ENCODE data around the gene CEACAM8. TPM values are rescaled to one million over a fixed set of nuclear protein-coding genes. Genes with fewer than 3 reads are reported as not detected.

Gene CEACAM8
- total RNA-seq, 1 experiment from 2014 or later, result not detected

GRCh38 chr19:42635233-42635539 is 40.5 kb upstream of the CEACAM8 start:
- Histone ChIP-seq H3K9ac (ENCODE audit: low read length) (no peak overlapping the region), H3K79me2 (ENCODE audit: insufficient read depth, low read length) (no peaks in the 10 kb centered on the region), H3K4me1 (ENCODE audit: control insufficient read depth in 1 of 2, insufficient read depth in 2 of 2, low read length in 2 of 2) (no peaks in the 10 kb centered on the region), H3K9me3 (ENCODE audit: control insufficient read depth in 1 of 2, insufficient read depth in 1 of 2, low read depth in 1 of 2, low read length in 2 of 2) (no peaks in the 10 kb centered on the region), H3K9me2 (ENCODE audit: insufficient read depth) (no peaks in the 10 kb centered on the region), H3K27ac (ENCODE audit: low read depth, low read length) (no peak overlapping the region), H3K4me2 (ENCODE audit: low read length) (no peak overlapping the region), H2AFZ (ENCODE audit: low read depth, low read length, poor library complexity, severe bottlenecking) (no peak overlapping the region), H3K27me3 (ENCODE audit: insufficient read depth, low read length) (no peaks in the 10 kb centered on the region), H3K4me3 (replicated peaks in 1 of 2; ENCODE audit: low read depth in 1 of 2, low read length in 2 of 2) (no peak overlapping the region), H4K20me1 (ENCODE audit: insufficient read depth) (no peaks in the 10 kb centered on the region), H3K36me3 (ENCODE audit: control insufficient read depth in 1 of 2, insufficient read depth in 2 of 2, low read length in 2 of 2) (no peaks in the 10 kb centered on the region)
- CTCF ChIA-PET, result interaction anchor here (0.7 to 2.6 kb wide), 19 partner anchors 9 to 198 kb away, joined by 3 to 11 read pairs (median 5); no protein-coding TSS in a partner anchor
- ATAC-seq, result peak; percentile 69
- RAD21 ChIA-PET (ENCODE audit: low non-redundant PET in 1 of 2, low total read pairs in 2 of 2, uncharacterized antibody in 2 of 2, unreplicated experiment in 2 of 2), result interaction anchor here (1.0 to 1.2 kb wide), 2 partner anchors 106 to 107 kb away, joined by 4 to 5 read pairs; no protein-coding TSS in a partner anchor
- POLR2A ChIA-PET, result no interaction called here
- BruUV-seq (replicated peaks), result no TSS peak
- intact Hi-C loops (cut with micrococcal nuclease), result loop anchor here (5.0 kb wide), 1 partner anchor 157 kb away; no protein-coding TSS in a partner anchor
- DNase-seq (ENCODE audit: low read depth, low spot score), result no peak
- no peak for TF ChIP-seq REST (IDR thresholded peaks at IDR 0.05; ENCODE audit: low read depth)
- no peak for TF ChIP-seq ZFX (IDR thresholded peaks at IDR 0.05)
- TF ChIP-seq CEBPB (IDR thresholded peaks at IDR 0.05; ENCODE audit: low read depth), result no peak
- no peak for TF ChIP-seq JUND (IDR thresholded peaks at IDR 0.05)
- no peak for TF ChIP-seq POLR2A (IDR thresholded peaks at IDR 0.05; ENCODE audit: borderline replicate concordance, extremely low read depth, insufficient read depth, insufficient read length)
- TF ChIP-seq CBX3 (IDR thresholded peaks at IDR 0.05; ENCODE audit: low read depth), result no peak
- no peak for TF ChIP-seq SIN3A (IDR thresholded peaks at IDR 0.05; ENCODE audit: low read depth)
- no peak for TF ChIP-seq ELF1 (IDR thresholded peaks at IDR 0.05; ENCODE audit: borderline replicate concordance, low read depth)
- TF ChIP-seq RAD21 (IDR thresholded peaks at IDR 0.05; ENCODE audit: low read depth), result no peak
- no peak for TF ChIP-seq YY1 (IDR thresholded peaks at IDR 0.05; ENCODE audit: extremely low read depth, insufficient replicate concordance, low read depth, low read length)
- no peak for TF ChIP-seq TCF7L2 (IDR thresholded peaks at IDR 0.05; ENCODE audit: borderline replicate concordance, extremely low read depth, insufficient read depth, insufficient read length)
- no peak for TF ChIP-seq POLR2AphosphoS5 (IDR thresholded peaks at IDR 0.05; ENCODE audit: low read depth, low read length)
- TF ChIP-seq EZH2 (IDR thresholded peaks at IDR 0.05), result no peak

Data from HCT116 (cell line).